Smooth muscle cell (in vitro differentiated cells): ENCODE results near the gene LXN. TPM values are rescaled to one million over a fixed set of nuclear protein-coding genes. Genes with fewer than 3 reads are reported as not detected.

Source experiments
- DNase-seq: peaks from one replicate; lab custom pipeline; 2025; ENCODE audit not compliant: unreplicated experiment; lab: John Stamatoyannopoulos, UW
- H2AFZ ChIP-seq: fragments of 200-600 bp; sonication (generic); 2 replicates; pipeline ENCODE4 v1.6.0; 2016; ENCODE audit warnings: antibody characterized with exemption, low read depth, mild to moderate bottlenecking
- H3F3A ChIP-seq: fragments of 200-600 bp; sonication (generic); 2 replicates; pipeline ENCODE4 v1.6.0; 2017; ENCODE audit warnings: antibody characterized with exemption, low read depth
- H3K27ac ChIP-seq: fragments of 200-600 bp; sonication (generic); 2 replicates; pipeline ENCODE4 v1.5.1; 2016; ENCODE audit warnings: low read depth, mild to moderate bottlenecking
- H3K27me3 ChIP-seq: fragments of 200-600 bp; sonication (generic); 2 replicates; pipeline ENCODE4 v1.6.1; 2016; ENCODE audit warnings: low read depth, mild to moderate bottlenecking
- H3K36me3 ChIP-seq: fragments of 200-600 bp; sonication (generic); 2 replicates; pipeline ENCODE4 v1.5.1; 2016; ENCODE audit warnings: low read depth
- H3K4me1 ChIP-seq: fragments of 200-600 bp; sonication (generic); 2 replicates; pipeline ENCODE4 v1.5.1; 2016; ENCODE audit warnings: low read depth
- H3K4me2 ChIP-seq: fragments of 200-600 bp; sonication (generic); 2 replicates; pipeline ENCODE4 v1.6.0; 2016; ENCODE audit warnings: mild to moderate bottlenecking
- H3K4me3 ChIP-seq: fragments of 200-600 bp; sonication (generic); 2 replicates; pipeline ENCODE4 v1.5.1; 2016; ENCODE audit warnings: mild to moderate bottlenecking
- H3K79me2 ChIP-seq: fragments of 200-600 bp; sonication (generic); 2 replicates; pipeline ENCODE4 v1.6.0; 2016; ENCODE audit warnings: low read depth, mild to moderate bottlenecking
- H3K9ac ChIP-seq: fragments of 200-600 bp; sonication (generic); 2 replicates; pipeline ENCODE4 v1.6.0; 2016; ENCODE audit warnings: low read depth
- H3K9me3 ChIP-seq: fragments of 200-600 bp; sonication (generic); replicated peaks from 2 replicates; pipeline ENCODE4 v1.5.1; 2016; ENCODE audit warnings: low read depth
- H4K20me1 ChIP-seq: fragments of 200-600 bp; sonication (generic); 2 replicates; pipeline ENCODE4 v1.6.0; 2016; ENCODE audit warnings: low read depth
- CTCF ChIP-seq: fragments of 200-600 bp; sonication (generic); IDR thresholded peaks from 2 replicates; pipeline ENCODE4 v1.5.1; 2017; ENCODE audit warnings: borderline replicate concordance, mild to moderate bottlenecking, antibody characterized with exemption; ENCODE audit not compliant: insufficient read depth, poor library complexity, severe bottlenecking
- WGBS: methylation state at CpG from one replicate; pipeline ENCODE4 v1.1.7; 2016; ENCODE audit warnings: low lambda C conversion rate; 5-methylcytosine and 5-hydroxymethylcytosine counted together
- polyA plus RNA-seq: library from polyadenylated mRNA; unstranded; fragments of >200 nt; fragmentation: Nextera tagmentation; extraction: Ambion mirVana; gene quantifications from 2 replicates; pipeline ENCODE4 v1.2.1, GENCODE V29; 2016
- total RNA-seq: library from RNA; depleted of rRNA; stranded (reverse); fragments of >200 nt; gene quantifications from 2 replicates; pipeline ENCODE4 v1.2.3, GENCODE V29; 2014

The LXN gene
- total and polyA plus RNA-seq, 2 experiments from 2014 or later = 28.4 to 30.4 TPM

DNA sequence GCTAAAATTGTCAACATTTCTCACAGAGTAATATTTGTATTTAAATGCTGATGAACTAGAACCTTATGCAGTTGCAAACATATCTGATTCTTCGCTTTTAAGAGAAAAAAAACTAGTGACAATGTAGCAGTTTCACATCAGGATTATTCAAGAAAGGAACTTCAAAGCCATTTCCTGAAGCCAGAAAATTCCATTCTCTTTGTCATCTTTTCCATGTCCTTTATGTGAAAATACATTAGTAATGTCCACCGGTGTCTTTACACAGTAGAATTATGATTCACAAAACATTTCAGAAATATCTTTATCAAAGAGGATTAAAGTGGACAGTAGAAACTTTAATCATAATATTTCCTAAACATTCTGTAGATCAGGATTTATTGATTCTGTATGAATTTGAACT is 12.7 kb upstream of the LXN start:
- WGBS = 69% methylated on average over 2 of the region's 2 CpGs
- Histone ChIP-seq H2AFZ (no peak overlapping the region), H3K9me3 (no peaks in the 10 kb centered on the region), H3K4me2 (no peak overlapping the region), H3K27ac (no peak overlapping the region), H3K4me3 (no peak overlapping the region), H3K9ac (no peak overlapping the region), H3K79me2 (no peaks in the 10 kb centered on the region), H3K27me3 (no peaks in the 10 kb centered on the region), H4K20me1 (no peaks in the 10 kb centered on the region), H3K4me1 (no peaks in the 10 kb centered on the region), H3F3A (no peaks in the 10 kb centered on the region), H3K36me3 (no peaks in the 10 kb centered on the region)
- no peak for TF ChIP-seq CTCF
- DNase-seq = no peak

DNA sequence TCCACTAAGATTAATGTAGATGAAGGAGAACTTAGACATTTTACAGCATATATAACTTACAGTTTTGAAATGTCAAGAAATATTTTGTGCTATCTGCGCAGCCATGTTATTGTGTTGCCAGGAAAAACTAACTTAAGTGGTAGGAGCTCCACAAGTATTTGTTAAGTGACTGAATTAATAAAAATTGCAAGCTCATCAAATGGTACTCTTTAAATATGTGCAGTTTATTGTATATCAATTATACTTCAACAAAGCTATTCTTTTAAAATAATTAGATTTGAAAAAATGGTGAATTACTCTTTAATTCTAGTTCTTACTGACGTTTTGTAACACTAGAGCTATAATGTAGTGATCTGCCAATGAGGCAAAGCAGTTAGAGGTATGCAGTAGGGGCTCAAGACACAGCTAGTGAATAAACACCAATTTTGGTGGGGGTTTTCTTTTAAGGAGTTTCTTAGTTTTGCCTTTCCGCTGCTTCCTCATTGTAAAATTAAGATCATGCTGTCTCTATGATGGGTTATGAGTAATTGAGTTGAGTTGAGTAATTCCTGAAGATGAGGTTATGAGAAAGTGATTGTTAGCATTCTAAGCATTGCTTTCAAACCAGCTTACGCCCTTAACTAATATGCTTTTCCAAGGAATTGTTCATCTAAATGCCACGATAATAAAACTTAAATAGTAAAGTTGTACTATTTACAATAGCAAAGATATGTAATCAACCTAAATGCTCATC is 10.9 kb upstream of the LXN start:
- Histone ChIP-seq H3K27ac (no peak overlapping the region), H3K4me2 (no peak overlapping the region)

DNA sequence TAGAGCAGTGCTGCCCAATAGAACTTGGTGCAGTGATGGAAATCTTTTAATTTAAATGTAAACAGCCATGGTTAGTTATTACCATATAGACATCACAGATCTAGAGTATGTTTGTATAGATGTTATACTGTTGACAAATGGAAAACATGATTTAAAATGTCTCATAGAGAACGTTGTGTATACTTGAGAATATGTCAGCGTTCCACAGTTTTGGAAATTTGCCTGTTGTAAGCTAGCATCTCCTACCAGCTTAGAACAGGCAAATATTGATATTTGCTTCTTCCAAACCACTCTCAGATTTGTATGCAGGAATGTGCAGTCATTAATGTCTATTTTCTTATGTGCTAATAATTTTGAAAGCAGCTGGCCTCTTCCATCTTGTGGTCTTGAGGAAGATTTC is 8.4 kb upstream of the LXN start:
- Histone ChIP-seq H3K9ac (no peak overlapping the region), H3K4me1 (no peaks in the 10 kb centered on the region), H3F3A (no peaks in the 10 kb centered on the region), H3K4me2 (no peak overlapping the region), H4K20me1 (no peaks in the 10 kb centered on the region), H3K4me3 (no peak overlapping the region), H3K27me3 (no peaks in the 10 kb centered on the region), H3K27ac (no peak overlapping the region), H3K79me2 (no peaks in the 10 kb centered on the region), H2AFZ (no peak overlapping the region), H3K9me3 (no peaks in the 10 kb centered on the region), H3K36me3 (no peaks in the 10 kb centered on the region)
- WGBS = 96% methylated on average over 2 of the region's 2 CpGs
- TF ChIP-seq CTCF = no peak
- no peak for DNase-seq

More for the DNA sequence above, 10.9 kb upstream of the LXN start:
- Histone ChIP-seq H2AFZ (no peak overlapping the region), H3K27me3 (no peaks in the 10 kb centered on the region), H3K9me3 (no peaks in the 10 kb centered on the region), H3K9ac (no peak overlapping the region), H3K36me3 (no peaks in the 10 kb centered on the region), H3F3A (no peaks in the 10 kb centered on the region), H3K4me3 (no peak overlapping the region), H4K20me1 (no peaks in the 10 kb centered on the region), H3K79me2 (no peaks in the 10 kb centered on the region), H3K4me1 (no peaks in the 10 kb centered on the region)
- TF ChIP-seq CTCF = no peak
- 79% methylated on average over 5 of the region's 5 CpGs for WGBS
- no peak for DNase-seq

GRCh38 chr3:158679547-158680000 is 7.1 kb upstream of the LXN start:
- no peak for DNase-seq
- Histone ChIP-seq H3K4me2 (peak overlapping the region; percentile 25), H4K20me1 (no peaks in the 10 kb centered on the region), H3K4me3 (no peak overlapping the region), H3K9me3 (no peaks in the 10 kb centered on the region), H3K4me1 (no peaks in the 10 kb centered on the region), H2AFZ (no peak overlapping the region), H3K79me2 (no peaks in the 10 kb centered on the region), H3F3A (no peaks in the 10 kb centered on the region), H3K27ac (no peak overlapping the region), H3K9ac (no peak overlapping the region), H3K36me3 (no peaks in the 10 kb centered on the region), H3K27me3 (no peaks in the 10 kb centered on the region)
- 0% methylated on average over 1 of the region's 1 CpG for WGBS
- TF ChIP-seq CTCF = no peak
